Nephron (organoid): ENCODE data around the gene SASH1.

Experiments
- H3K27ac Mint-ChIP-seq, 3 experiments: 2 replicates each; pipeline ENCODE4 v1.8.0; 2020; ENCODE audit warnings: mixed read lengths in 3 of 3, mild to moderate bottlenecking in 2 of 3, moderate library complexity in 1 of 3
- H3K27me3 Mint-ChIP-seq: 2 replicates; pipeline ENCODE4 v1.8.0; 2021; ENCODE audit warnings: low read depth, mild to moderate bottlenecking, moderate library complexity, mixed read lengths
- H3K36me3 Mint-ChIP-seq: 2 replicates; pipeline ENCODE4 v1.8.0; 2020; ENCODE audit warnings: low read depth, mixed read lengths
- H3K4me1 Mint-ChIP-seq: 2 replicates; pipeline ENCODE4 v1.8.0; 2020; ENCODE audit warnings: mixed read lengths
- H3K4me3 Mint-ChIP-seq, 3 experiments: 2 replicates each; pipeline ENCODE4 v1.8.0; 2020; ENCODE audit warnings: mild to moderate bottlenecking in 3 of 3, mixed read lengths in 3 of 3, moderate library complexity in 2 of 3
- H3K9me3 Mint-ChIP-seq: 2 replicates; pipeline ENCODE4 v1.8.0; 2020; ENCODE audit warnings: mixed read lengths
- TF ChIP-seq, protein P1 (sequence below), 3 experiments: fragments of 200-600 bp; sonication (generic); IDR thresholded peaks; one replicate each; pipeline ENCODE4 v1.5.0; 2021; ENCODE audit warnings: antibody characterized with exemption in 3 of 3; ENCODE audit not compliant: unreplicated experiment in 3 of 3

The SASH1 gene

DNA sequence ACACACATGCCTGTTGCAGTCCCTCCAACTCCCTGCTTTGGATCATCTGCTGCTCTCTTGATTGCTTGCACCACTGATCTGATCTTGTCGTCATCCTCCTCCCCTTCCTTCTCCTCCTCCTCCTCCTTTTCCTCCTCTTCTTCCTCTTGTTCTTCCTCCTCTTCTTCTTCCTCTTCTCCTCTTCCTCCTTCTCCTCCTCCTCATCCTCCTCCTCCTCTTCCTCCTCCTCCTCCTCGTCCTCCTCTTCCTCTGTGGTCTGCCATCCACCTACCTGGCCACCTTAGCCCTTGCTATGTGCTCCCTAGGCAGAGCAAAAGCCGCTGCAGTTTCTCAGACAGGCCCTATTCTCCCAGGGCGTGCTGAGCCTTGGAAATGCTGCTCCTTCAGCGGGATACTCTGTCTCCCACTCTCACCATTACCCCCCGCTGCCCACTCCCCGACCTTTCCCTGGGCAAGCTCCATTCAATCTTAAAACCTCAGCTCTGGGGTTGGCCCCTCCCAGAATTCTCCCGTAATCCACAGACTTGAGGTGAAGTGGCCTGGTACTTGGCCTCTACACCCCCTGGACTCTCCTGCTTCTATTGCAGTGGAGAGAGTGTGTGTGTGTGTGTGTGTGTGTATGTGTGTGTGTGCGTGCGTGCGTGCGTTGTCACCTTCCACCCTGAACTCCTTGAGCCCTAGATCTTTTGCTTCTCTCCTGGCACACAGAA, 105.0 kb downstream of the SASH1 start:
- Mint-ChIP-seq H3K9me3 (no peaks in the 10 kb centered on the region), H3K4me3 (no peak overlapping the region), H3K27me3 (no peaks in the 10 kb centered on the region), H3K27ac (peak overlapping the region in 2 of 3 experiments; percentile 9 to 42), H3K4me1 (peaks cover 51% of the 10 kb centered on the region), H3K36me3 (peaks cover 37% of the 10 kb centered on the region)
- TF ChIP-seq, protein P1, sequence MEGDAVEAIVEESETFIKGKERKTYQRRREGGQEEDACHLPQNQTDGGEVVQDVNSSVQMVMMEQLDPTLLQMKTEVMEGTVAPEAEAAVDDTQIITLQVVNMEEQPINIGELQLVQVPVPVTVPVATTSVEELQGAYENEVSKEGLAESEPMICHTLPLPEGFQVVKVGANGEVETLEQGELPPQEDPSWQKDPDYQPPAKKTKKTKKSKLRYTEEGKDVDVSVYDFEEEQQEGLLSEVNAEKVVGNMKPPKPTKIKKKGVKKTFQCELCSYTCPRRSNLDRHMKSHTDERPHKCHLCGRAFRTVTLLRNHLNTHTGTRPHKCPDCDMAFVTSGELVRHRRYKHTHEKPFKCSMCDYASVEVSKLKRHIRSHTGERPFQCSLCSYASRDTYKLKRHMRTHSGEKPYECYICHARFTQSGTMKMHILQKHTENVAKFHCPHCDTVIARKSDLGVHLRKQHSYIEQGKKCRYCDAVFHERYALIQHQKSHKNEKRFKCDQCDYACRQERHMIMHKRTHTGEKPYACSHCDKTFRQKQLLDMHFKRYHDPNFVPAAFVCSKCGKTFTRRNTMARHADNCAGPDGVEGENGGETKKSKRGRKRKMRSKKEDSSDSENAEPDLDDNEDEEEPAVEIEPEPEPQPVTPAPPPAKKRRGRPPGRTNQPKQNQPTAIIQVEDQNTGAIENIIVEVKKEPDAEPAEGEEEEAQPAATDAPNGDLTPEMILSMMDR (IDR thresholded peaks at IDR 0.05; ENCODE audit: unreplicated experiment in 3 of 3) = no peak

DNA sequence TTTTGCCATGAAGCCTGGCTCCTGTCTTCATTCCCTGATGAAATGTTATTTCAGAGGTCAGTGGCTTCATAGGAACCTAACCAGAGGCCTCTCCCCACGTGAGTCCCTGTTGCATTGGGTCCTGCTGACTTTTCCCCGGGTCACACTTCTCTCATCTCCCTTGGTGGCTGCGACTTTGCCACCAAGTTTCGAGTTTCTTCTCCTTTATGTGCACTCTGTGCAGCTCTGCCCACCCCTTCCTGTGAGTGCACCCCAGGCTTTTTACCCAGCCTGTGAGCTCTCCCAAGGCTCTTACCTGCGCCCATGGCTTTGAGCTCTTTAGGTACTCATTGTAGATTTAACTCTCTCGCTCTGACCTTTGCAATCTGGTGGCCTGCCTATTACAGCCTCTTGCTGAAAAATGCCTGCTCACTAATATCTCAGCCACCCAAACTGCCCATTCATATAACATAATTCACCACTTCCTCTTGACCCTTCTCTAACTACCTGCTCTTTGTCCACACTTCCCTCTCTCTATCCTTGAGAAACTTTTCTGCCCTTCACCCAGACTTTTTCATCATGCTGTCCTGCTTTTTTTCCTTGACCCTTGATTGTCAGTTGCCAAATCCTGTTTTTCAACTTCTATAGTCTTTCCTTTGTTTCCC, 105.9 kb downstream of the SASH1 start:
- no peak overlapping the region for H3K4me3 Mint-ChIP-seq
- peaks cover 37% of the 10 kb centered on the region for H3K36me3 Mint-ChIP-seq
- no peaks in the 10 kb centered on the region for H3K27me3 Mint-ChIP-seq
- H3K4me1 Mint-ChIP-seq = peaks cover 59% of the 10 kb centered on the region
- peak overlapping the region in 1 of 3 experiments; percentile 9 for H3K27ac Mint-ChIP-seq
- H3K9me3 Mint-ChIP-seq = no peaks in the 10 kb centered on the region
- TF ChIP-seq, protein P1 (IDR thresholded peaks at IDR 0.05; ENCODE audit: unreplicated experiment in 3 of 3) = no peak

GRCh38 chr6:148450866-148451265, 108.2 kb downstream of the SASH1 start:
- no peaks in the 10 kb centered on the region for H3K27me3 Mint-ChIP-seq
- TF ChIP-seq, protein P1 (IDR thresholded peaks at IDR 0.05; ENCODE audit: unreplicated experiment in 3 of 3) = no peak
- H3K4me3 Mint-ChIP-seq = no peak overlapping the region
- H3K4me1 Mint-ChIP-seq = peaks cover 66% of the 10 kb centered on the region
- peak overlapping the region in 1 of 3 experiments; percentile 23 for H3K27ac Mint-ChIP-seq
- H3K36me3 Mint-ChIP-seq = peaks cover 37% of the 10 kb centered on the region
- no peaks in the 10 kb centered on the region for H3K9me3 Mint-ChIP-seq

- TF ChIP-seq, protein P1 (IDR thresholded peaks at IDR 0.05; ENCODE audit: unreplicated experiment in 3 of 3) = no peak
- Mint-ChIP-seq H3K27ac (no peak overlapping the region), H3K4me3 (no peak overlapping the region), H3K9me3 (no peaks in the 10 kb centered on the region), H3K36me3 (peaks cover 37% of the 10 kb centered on the region), H3K27me3 (no peaks in the 10 kb centered on the region), H3K4me1 (peaks cover 65% of the 10 kb centered on the region)
Observed at GRCh38 chr6:148451690-148452089, 109.1 kb downstream of the SASH1 start.

DNA sequence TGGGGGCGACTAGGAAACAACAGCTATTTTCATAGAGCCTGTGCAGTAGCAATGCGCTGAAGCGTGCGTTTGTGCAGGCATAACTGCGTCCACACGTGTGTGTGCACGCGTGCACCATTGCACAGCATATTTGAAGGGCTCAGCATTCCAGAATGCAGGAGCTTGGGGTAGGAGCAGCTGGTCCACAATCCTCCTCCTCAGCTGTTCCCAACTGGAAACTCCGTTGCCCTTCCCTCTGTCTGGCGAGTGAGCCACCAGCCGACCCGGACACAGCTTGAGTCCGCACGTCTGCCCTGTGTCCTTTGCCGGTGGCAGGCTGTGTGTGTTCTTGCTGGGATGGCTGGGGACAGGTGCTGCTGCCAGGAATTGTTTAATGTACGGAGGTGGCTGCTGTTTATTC, 110.2 kb downstream of the SASH1 start:
- Mint-ChIP-seq H3K9me3 (no peaks in the 10 kb centered on the region), H3K27me3 (no peaks in the 10 kb centered on the region), H3K27ac (peak overlapping the region; percentile 36 to 63 (median 48)), H3K36me3 (peaks cover 30% of the 10 kb centered on the region), H3K4me1 (peaks cover 63% of the 10 kb centered on the region), H3K4me3 (peak overlapping the region in 1 of 3 experiments; percentile 45)
- TF ChIP-seq, protein P1 (IDR thresholded peaks at IDR 0.05; ENCODE audit: unreplicated experiment in 3 of 3) = no peak
